SK-N-SH (cell line): ENCODE results near the gene PAEP. TPM values are rescaled to one million over a fixed set of nuclear protein-coding genes. Genes with fewer than 3 reads are reported as not detected.

ENCODE experiments used
- CTCF ChIA-PET: fragments of 300-600, 350-600 bp; formaldehyde crosslinking; extraction: SDS; loops from one replicate; lab custom pipeline; 2021; lab: Yijun Ruan, JAX
- POLR2A ChIA-PET: fragments of 350-600 bp; sonication (Branson Sonifier 250); formaldehyde crosslinking; extraction: SDS; loops from one replicate; lab custom pipeline; 2020; ENCODE audit warnings: antibody characterized with exemption, inconsistent platforms; lab: Yijun Ruan, JAX
- DNase-seq: peaks from one replicate; pipeline ENCODE4 v3.0.0; 2012
- H2AFZ ChIP-seq: fragments of 200-600 bp; sonication (generic); 2 replicates; pipeline ENCODE4 v1.8.1; 2016; ENCODE audit warnings: antibody characterized with exemption, mild to moderate bottlenecking, low read depth
- H3F3A ChIP-seq: fragments of 200-600 bp; sonication (generic); replicated peaks from 2 replicates; pipeline ENCODE3; 2016; ENCODE audit warnings: antibody characterized with exemption, mild to moderate bottlenecking; ENCODE audit not compliant: insufficient read depth
- H3K27ac ChIP-seq, 2 experiments: fragments of 200-500 bp in 1 of 2; fragments of 200-600 bp in 1 of 2; sonication (Bioruptor generic) in 1 of 2; sonication (generic), shearing (Covaris generic) in 1 of 2; 2 replicates each; pipeline versions ENCODE4 v1.5.1 to v1.6.1; 2014 to 2016; ENCODE audit warnings: low read depth in 2 of 2, inconsistent platforms in 1 of 2, low read length in 1 of 2, mild to moderate bottlenecking in 1 of 2, mixed read lengths in 1 of 2
- H3K27me3 ChIP-seq: fragments of 200-600 bp; sonication (generic), shearing (Covaris generic); 2 replicates; pipeline ENCODE4 v1.6.1; 2016; ENCODE audit warnings: mixed run types; ENCODE audit not compliant: insufficient read depth
- H3K36me3 ChIP-seq, 2 experiments: fragments of 200-500 bp in 1 of 2; fragments of 200-600 bp in 1 of 2; sonication (Bioruptor generic) in 1 of 2; sonication (generic) in 1 of 2; replicated peaks in 1 of 2; 2 replicates each; pipeline versions ENCODE3 to v1.5.1; 2014 to 2016; ENCODE audit warnings: low read length in 1 of 2, mild to moderate bottlenecking in 1 of 2; ENCODE audit not compliant: insufficient read depth in 2 of 2, control insufficient read depth in 1 of 2
- H3K4me1 ChIP-seq, 2 experiments: fragments of 200-500 bp in 1 of 2; fragments of 200-600 bp in 1 of 2; sonication (Bioruptor generic) in 1 of 2; sonication (generic), shearing (Covaris generic) in 1 of 2; 2 replicates each; pipeline versions ENCODE4 v1.5.1 to v1.6.1; 2014 to 2016; ENCODE audit warnings: low read depth in 1 of 2, low read length in 1 of 2, mixed run types in 1 of 2; ENCODE audit not compliant: insufficient read depth in 2 of 2, control insufficient read depth in 1 of 2
- H3K4me2 ChIP-seq: fragments of 200-600 bp; sonication (generic), shearing (Covaris generic); 2 replicates; pipeline ENCODE4 v1.6.1; 2017; ENCODE audit warnings: mixed run types
- H3K4me3 ChIP-seq, 2 experiments: fragments of 200-500 bp in 1 of 2; fragments of 200-600 bp in 1 of 2; sonication (Bioruptor generic) in 1 of 2; sonication (generic), shearing (Covaris generic) in 1 of 2; 2 replicates each; pipeline versions ENCODE4 v1.5.1 to v1.8.1; 2014 to 2016; ENCODE audit warnings: low read depth in 2 of 2, inconsistent platforms in 1 of 2, low read length in 1 of 2, mild to moderate bottlenecking in 1 of 2, mixed read lengths in 1 of 2, moderate library complexity in 1 of 2
- H3K79me2 ChIP-seq: fragments of 200-600 bp; sonication (generic); 2 replicates; pipeline ENCODE4 v1.8.1; 2017; ENCODE audit warnings: mild to moderate bottlenecking; ENCODE audit not compliant: insufficient read depth
- H3K9ac ChIP-seq: fragments of 200-600 bp; sonication (generic); 2 replicates; pipeline ENCODE4 v1.6.1; 2017; ENCODE audit warnings: mixed run types
- H3K9me2 ChIP-seq: fragments of 200-600 bp; sonication (generic); 2 replicates; pipeline ENCODE4 v1.6.1; 2017; ENCODE audit warnings: mixed run types
- H3K9me3 ChIP-seq: fragments of 200-600 bp; sonication (generic); 2 replicates; pipeline ENCODE4 v1.6.1; 2017; ENCODE audit warnings: mixed run types, mild to moderate bottlenecking, moderate library complexity
- H4K20me1 ChIP-seq: fragments of 200-600 bp; sonication (generic); 2 replicates; pipeline ENCODE4 v1.6.1; 2017; ENCODE audit warnings: mild to moderate bottlenecking, mixed run types; ENCODE audit not compliant: insufficient read depth
- CHD2 ChIP-seq: fragments of 150-350 bp; IDR thresholded peaks from 2 replicates; pipeline ENCODE4 v1.6.1; 2018; ENCODE audit warnings: low read length; ENCODE audit not compliant: partially characterized antibody
- ELF1 ChIP-seq: IDR thresholded peaks from 2 replicates; pipeline ENCODE4 v1.4.0; 2012
- EP300 ChIP-seq, 2 experiments: IDR thresholded peaks; 2 replicates each; pipeline versions ENCODE4 v1.4.0 to v1.6.1; 2012; ENCODE audit warnings: borderline replicate concordance in 1 of 2, low read depth in 1 of 2, low read length in 1 of 2
- EZH2phosphoT487 ChIP-seq: fragments of 200-600 bp; sonication (generic); IDR thresholded peaks from 2 replicates; pipeline ENCODE4 v1.6.1; 2017; ENCODE audit warnings: low read depth, mixed run types, mild to moderate bottlenecking, antibody characterized with exemption, moderate library complexity, borderline replicate concordance
- FOXJ3 ChIP-seq: sonication (generic); formaldehyde crosslinking; IDR thresholded peaks from 2 replicates; pipeline ENCODE4 v1.5.1; 2020; ENCODE audit warnings: mild to moderate bottlenecking, missing genetic modification reagents
- FOXM1 ChIP-seq: IDR thresholded peaks from 2 replicates; pipeline ENCODE4 v1.4.0; 2012; ENCODE audit warnings: low read depth, mild to moderate bottlenecking
- GATA2 ChIP-seq: sonication (generic); formaldehyde crosslinking; IDR thresholded peaks from 2 replicates; pipeline ENCODE4 v1.5.0; 2020; ENCODE audit warnings: mild to moderate bottlenecking, missing genetic modification reagents
- MEF2A ChIP-seq: IDR thresholded peaks from 2 replicates; pipeline ENCODE4 v1.4.0; 2012; ENCODE audit warnings: low read depth, borderline replicate concordance
- NRF1 ChIP-seq: IDR thresholded peaks from 2 replicates; pipeline ENCODE4 v1.6.1; 2012; ENCODE audit warnings: low read depth, mild to moderate bottlenecking, low read length
- RAD21 ChIP-seq: IDR thresholded peaks from 2 replicates; pipeline ENCODE4 v1.6.1; 2012; ENCODE audit warnings: mild to moderate bottlenecking, low read length
- SIN3A ChIP-seq: IDR thresholded peaks from 2 replicates; pipeline ENCODE4 v1.6.1; 2012; ENCODE audit warnings: low read depth, mild to moderate bottlenecking, low read length, moderate library complexity, borderline replicate concordance
- TAF1 ChIP-seq: IDR thresholded peaks from 2 replicates; pipeline ENCODE4 v1.6.1; 2012; ENCODE audit warnings: low read depth, mild to moderate bottlenecking, low read length, moderate library complexity, borderline replicate concordance
- WGBS: methylation state at CpG from one replicate; pipeline ENCODE4 v1.1.6; 2017; ENCODE audit warnings: low lambda C conversion rate; 5-methylcytosine and 5-hydroxymethylcytosine counted together
- polyA plus RNA-seq, 3 experiments: library from polyadenylated mRNA; depleted of rRNA; stranded (reverse); fragments of >200 nt; gene quantifications; 2 replicates each; pipeline ENCODE4 v1.2.3, GENCODE V29; 2012
- TF ChIP-seq, protein P1 (sequence below): fragments of 150-350 bp; IDR thresholded peaks from 2 replicates; pipeline ENCODE4 v1.6.1; 2016; ENCODE audit warnings: mild to moderate bottlenecking, low read depth, low read length
- TF ChIP-seq, protein P2 (sequence below): fragments of 200-600 bp; sonication (generic); IDR thresholded peaks from 2 replicates; pipeline ENCODE4 v1.6.1; 2017; ENCODE audit warnings: antibody characterized with exemption, mild to moderate bottlenecking, moderate library complexity
- TF ChIP-seq, protein P3 (sequence below): IDR thresholded peaks from 2 replicates; pipeline ENCODE4 v1.6.1; 2012; ENCODE audit warnings: mild to moderate bottlenecking, low read depth, low read length, moderate library complexity

The PAEP gene
- polyA plus RNA-seq, 1 of the 3 experiments (the other 2 are of a cell fraction): 0.08 TPM

DNA sequence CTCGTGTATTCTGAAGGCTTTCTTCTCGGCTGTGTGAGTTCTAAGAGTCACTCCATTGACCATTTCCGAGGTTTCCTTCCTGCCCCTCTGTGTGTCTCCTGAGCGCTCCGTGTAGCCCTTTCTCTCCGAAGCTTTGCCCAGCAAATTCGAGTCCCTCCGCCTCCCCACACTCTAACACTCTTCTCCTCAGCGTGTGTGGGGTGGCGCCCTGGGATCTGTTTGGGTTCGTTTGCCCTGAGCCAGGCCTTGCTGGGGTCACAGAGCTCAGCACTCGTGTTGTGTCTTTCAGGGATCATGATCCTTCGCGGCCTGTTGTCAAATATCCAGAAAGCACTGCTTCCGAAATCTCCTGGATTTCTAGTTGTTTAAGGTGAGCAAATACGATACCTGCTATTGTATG, 5.6 kb upstream of the PAEP start:
- no peaks in the 10 kb centered on the region for H3K27me3 ChIP-seq
- CTCF ChIA-PET: interaction anchor here (0.7 to 1.5 kb wide), 2 partner anchors 10 to 51 kb away, joined by 3 read pairs; no protein-coding TSS in a partner anchor
- H3K27ac ChIP-seq: no peak overlapping the region
- H3K36me3 ChIP-seq: no peaks in the 10 kb centered on the region
- no peak for DNase-seq
- no peak overlapping the region for H3K4me3 ChIP-seq
- H3K9me3 ChIP-seq: no peaks in the 10 kb centered on the region
- no peak overlapping the region for H3K9ac ChIP-seq
- no peak for TF ChIP-seq GATA2
- no peak for TF ChIP-seq FOXJ3 (CRISPR knock-in tag)
- no peak for TF ChIP-seq CHD2
- TF ChIP-seq EP300 (IDR thresholded peaks at IDR 0.05; ENCODE audit: borderline replicate concordance in 1 of 2, low read depth in 1 of 2, low read length in 1 of 2): no peak
- TF ChIP-seq TAF1: no peak
- no peak for TF ChIP-seq EZH2phosphoT487
- TF ChIP-seq ELF1: no peak
- TF ChIP-seq, protein P1, sequence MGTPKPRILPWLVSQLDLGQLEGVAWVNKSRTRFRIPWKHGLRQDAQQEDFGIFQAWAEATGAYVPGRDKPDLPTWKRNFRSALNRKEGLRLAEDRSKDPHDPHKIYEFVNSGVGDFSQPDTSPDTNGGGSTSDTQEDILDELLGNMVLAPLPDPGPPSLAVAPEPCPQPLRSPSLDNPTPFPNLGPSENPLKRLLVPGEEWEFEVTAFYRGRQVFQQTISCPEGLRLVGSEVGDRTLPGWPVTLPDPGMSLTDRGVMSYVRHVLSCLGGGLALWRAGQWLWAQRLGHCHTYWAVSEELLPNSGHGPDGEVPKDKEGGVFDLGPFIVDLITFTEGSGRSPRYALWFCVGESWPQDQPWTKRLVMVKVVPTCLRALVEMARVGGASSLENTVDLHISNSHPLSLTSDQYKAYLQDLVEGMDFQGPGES: no peak
- TF ChIP-seq, protein P2, sequence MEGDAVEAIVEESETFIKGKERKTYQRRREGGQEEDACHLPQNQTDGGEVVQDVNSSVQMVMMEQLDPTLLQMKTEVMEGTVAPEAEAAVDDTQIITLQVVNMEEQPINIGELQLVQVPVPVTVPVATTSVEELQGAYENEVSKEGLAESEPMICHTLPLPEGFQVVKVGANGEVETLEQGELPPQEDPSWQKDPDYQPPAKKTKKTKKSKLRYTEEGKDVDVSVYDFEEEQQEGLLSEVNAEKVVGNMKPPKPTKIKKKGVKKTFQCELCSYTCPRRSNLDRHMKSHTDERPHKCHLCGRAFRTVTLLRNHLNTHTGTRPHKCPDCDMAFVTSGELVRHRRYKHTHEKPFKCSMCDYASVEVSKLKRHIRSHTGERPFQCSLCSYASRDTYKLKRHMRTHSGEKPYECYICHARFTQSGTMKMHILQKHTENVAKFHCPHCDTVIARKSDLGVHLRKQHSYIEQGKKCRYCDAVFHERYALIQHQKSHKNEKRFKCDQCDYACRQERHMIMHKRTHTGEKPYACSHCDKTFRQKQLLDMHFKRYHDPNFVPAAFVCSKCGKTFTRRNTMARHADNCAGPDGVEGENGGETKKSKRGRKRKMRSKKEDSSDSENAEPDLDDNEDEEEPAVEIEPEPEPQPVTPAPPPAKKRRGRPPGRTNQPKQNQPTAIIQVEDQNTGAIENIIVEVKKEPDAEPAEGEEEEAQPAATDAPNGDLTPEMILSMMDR: no peak
- POLR2A ChIA-PET: no interaction called here
- no peak overlapping the region for H2AFZ ChIP-seq
- no peaks in the 10 kb centered on the region for H4K20me1 ChIP-seq
- H3F3A ChIP-seq: no peaks in the 10 kb centered on the region
- no peak overlapping the region for H3K4me2 ChIP-seq
- no peaks in the 10 kb centered on the region for H3K9me2 ChIP-seq
- H3K4me1 ChIP-seq: no peaks in the 10 kb centered on the region
- H3K79me2 ChIP-seq: no peaks in the 10 kb centered on the region
- 44% methylated on average over 16 of the region's 16 CpGs for WGBS

DNA sequence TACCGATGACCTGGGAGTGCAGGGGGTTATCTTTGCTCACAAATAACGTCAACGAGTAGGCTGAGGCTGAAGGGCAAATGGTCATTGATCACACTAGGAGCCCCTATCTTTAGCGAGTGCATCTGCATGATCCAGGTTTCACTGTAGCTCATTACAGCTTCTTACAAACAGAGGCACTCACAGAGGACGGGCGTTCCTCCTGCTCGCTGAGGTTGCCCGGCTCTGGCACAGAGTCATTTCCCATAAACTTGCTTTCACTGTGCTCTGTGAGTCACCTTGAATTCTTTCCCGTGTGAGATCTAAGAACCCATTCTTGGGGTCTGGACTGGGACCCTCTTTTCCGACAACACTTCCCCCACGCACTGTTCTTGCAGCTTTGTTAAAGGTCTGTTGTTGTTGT, 1.9 kb upstream of the PAEP start:
- POLR2A ChIA-PET: no interaction called here
- no peaks in the 10 kb centered on the region for H3K9me3 ChIP-seq
- TF ChIP-seq SIN3A (no peak), EZH2phosphoT487 (no peak), MEF2A (no peak), RAD21 (no peak), NRF1 (no peak), FOXM1 (no peak)
- TF ChIP-seq, protein P2: no peak
- TF ChIP-seq, protein P3, sequence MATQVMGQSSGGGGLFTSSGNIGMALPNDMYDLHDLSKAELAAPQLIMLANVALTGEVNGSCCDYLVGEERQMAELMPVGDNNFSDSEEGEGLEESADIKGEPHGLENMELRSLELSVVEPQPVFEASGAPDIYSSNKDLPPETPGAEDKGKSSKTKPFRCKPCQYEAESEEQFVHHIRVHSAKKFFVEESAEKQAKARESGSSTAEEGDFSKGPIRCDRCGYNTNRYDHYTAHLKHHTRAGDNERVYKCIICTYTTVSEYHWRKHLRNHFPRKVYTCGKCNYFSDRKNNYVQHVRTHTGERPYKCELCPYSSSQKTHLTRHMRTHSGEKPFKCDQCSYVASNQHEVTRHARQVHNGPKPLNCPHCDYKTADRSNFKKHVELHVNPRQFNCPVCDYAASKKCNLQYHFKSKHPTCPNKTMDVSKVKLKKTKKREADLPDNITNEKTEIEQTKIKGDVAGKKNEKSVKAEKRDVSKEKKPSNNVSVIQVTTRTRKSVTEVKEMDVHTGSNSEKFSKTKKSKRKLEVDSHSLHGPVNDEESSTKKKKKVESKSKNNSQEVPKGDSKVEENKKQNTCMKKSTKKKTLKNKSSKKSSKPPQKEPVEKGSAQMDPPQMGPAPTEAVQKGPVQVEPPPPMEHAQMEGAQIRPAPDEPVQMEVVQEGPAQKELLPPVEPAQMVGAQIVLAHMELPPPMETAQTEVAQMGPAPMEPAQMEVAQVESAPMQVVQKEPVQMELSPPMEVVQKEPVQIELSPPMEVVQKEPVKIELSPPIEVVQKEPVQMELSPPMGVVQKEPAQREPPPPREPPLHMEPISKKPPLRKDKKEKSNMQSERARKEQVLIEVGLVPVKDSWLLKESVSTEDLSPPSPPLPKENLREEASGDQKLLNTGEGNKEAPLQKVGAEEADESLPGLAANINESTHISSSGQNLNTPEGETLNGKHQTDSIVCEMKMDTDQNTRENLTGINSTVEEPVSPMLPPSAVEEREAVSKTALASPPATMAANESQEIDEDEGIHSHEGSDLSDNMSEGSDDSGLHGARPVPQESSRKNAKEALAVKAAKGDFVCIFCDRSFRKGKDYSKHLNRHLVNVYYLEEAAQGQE: no peak
- TF ChIP-seq, protein P1: no peak
- TF ChIP-seq, all 33 proteins: peak for 0
- Histone ChIP-seq H3K79me2 (no peaks in the 10 kb centered on the region), H3F3A (no peaks in the 10 kb centered on the region), H2AFZ (no peak overlapping the region), H4K20me1 (no peaks in the 10 kb centered on the region), H3K4me3 (no peak overlapping the region), H3K4me1 (no peaks in the 10 kb centered on the region), H3K4me2 (no peak overlapping the region), H3K27me3 (no peaks in the 10 kb centered on the region), H3K27ac (no peak overlapping the region), H3K9me2 (no peaks in the 10 kb centered on the region), H3K9ac (no peak overlapping the region), H3K36me3 (no peaks in the 10 kb centered on the region)
- no peak for DNase-seq
- WGBS: 43% methylated on average over 9 of the region's 11 CpGs
- CTCF ChIA-PET: interaction anchor here (0.7 to 1.1 kb wide), 2 partner anchors 238 to 611 kb away, joined by 3 read pairs; no protein-coding TSS in a partner anchor
